ENCODE results near the gene C5orf46.

Gene C5orf46

GRCh38 chr5:147930769-147931168 is 24.4 kb upstream of the C5orf46 start:
- TF ChIP-seq CTCF (IDR thresholded peaks at IDR 0.05; ENCODE audit: control insufficient read depth, insufficient read depth, low read depth, low read length, missing control alignments): no peak
- no peak for DNase-seq (ENCODE audit: low read depth)
- no peak overlapping the region for H3K4me3 ChIP-seq (ENCODE audit: control insufficient read depth, low read depth, low read length)

GRCh38 chr5:147927901-147928300 is 21.6 kb upstream of the C5orf46 start:
- no peak for TF ChIP-seq CTCF (IDR thresholded peaks at IDR 0.05; ENCODE audit: control insufficient read depth, insufficient read depth, low read depth, low read length, missing control alignments)
- H3K4me3 ChIP-seq (ENCODE audit: control insufficient read depth, low read depth, low read length): no peak overlapping the region

GRCh38 chr5:147925020-147925419 is 18.7 kb upstream of the C5orf46 start:
- H3K4me3 ChIP-seq (ENCODE audit: control insufficient read depth, low read depth, low read length): no peak overlapping the region
- no peak for DNase-seq (ENCODE audit: low read depth)
- TF ChIP-seq CTCF (IDR thresholded peaks at IDR 0.05; ENCODE audit: control insufficient read depth, insufficient read depth, low read depth, low read length, missing control alignments): no peak

More at GRCh38 chr5:147927901-147928300, 21.6 kb upstream of the C5orf46 start:
- DNase-seq (ENCODE audit: low read depth): no peak

GRCh38 chr5:147921136-147921535 is 14.8 kb upstream of the C5orf46 start:
- no peak for TF ChIP-seq CTCF (IDR thresholded peaks at IDR 0.05; ENCODE audit: control insufficient read depth, insufficient read depth, low read depth, low read length, missing control alignments)
- no peak overlapping the region for H3K4me3 ChIP-seq (ENCODE audit: control insufficient read depth, low read depth, low read length)
- no peak for DNase-seq (ENCODE audit: low read depth)

GRCh38 chr5:147920420-147921030 is 14.2 kb upstream of the C5orf46 start:
- DNase-seq (ENCODE audit: low read depth): no peak

GRCh38 chr5:147918899-147919298 is 12.6 kb upstream of the C5orf46 start:
- no peak for DNase-seq (ENCODE audit: low read depth)
- H3K4me3 ChIP-seq (ENCODE audit: control insufficient read depth, low read depth, low read length): no peak overlapping the region
- no peak for TF ChIP-seq CTCF (IDR thresholded peaks at IDR 0.05; ENCODE audit: control insufficient read depth, insufficient read depth, low read depth, low read length, missing control alignments)

More at GRCh38 chr5:147920420-147921030, 14.2 kb upstream of the C5orf46 start:
- no peak overlapping the region for H3K4me3 ChIP-seq (ENCODE audit: control insufficient read depth, low read depth, low read length)
- TF ChIP-seq CTCF (IDR thresholded peaks at IDR 0.05; ENCODE audit: control insufficient read depth, insufficient read depth, low read depth, low read length, missing control alignments): no peak
